Activated CD4-positive, alpha-beta T cell treated with anti-CD3 and anti-CD28 coated beads, Interleukin-2, amount 50 U/mL, for 48 hours (primary cell): Measurements from ENCODE around the gene SAG.

ENCODE experiments used
- DNase-seq, 2 experiments: peaks; one replicate each; pipeline ENCODE4 v3.0.0-alpha.2; 2020

SAG gene

DNA sequence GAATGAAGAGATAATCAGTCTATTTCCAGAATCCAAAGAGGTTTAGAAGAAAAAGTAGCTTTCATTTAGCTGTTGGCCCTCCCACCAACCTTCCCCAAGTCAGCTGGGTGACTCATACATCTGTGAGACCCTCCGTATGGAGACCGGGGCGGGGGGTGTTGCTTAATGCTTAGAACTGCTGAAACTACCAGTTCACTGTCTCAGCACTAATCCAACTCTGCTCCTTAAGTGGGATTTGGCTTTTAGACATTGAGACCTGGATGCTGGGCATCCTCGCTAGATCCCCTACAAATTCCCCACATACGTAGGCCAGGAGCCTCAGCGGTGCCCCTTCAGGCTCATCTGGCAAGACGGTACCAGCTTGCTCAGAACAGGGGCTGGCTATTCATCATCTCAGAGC, at the start of gene SAG:
SAG (plus strand) TSS at position 252 of the 400 bp plus-strand sequence. CDS start 1,374 bp downstream, outside the sequence.
- DNase-seq: no peak

DNA sequence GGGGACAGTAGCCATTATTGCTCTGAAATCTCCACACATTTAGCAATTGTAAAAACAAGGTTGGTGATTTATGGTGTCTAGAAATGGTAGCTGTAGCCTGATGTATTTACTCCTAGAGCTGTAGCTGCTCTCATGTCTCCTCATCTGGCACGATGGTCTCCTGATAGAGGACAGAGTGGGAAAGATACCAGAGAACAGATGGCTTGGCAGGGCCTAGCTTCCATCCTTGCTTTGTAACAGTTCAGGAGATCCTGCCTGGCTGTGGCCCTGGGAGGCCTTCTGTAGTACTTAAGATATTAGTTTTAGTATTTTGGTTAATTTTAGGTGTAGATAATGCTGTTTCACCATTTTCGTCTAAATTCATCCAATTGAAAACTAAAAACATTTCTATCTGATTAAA, 49.4 kb upstream of the SAG start:
- no peak for DNase-seq

DNA sequence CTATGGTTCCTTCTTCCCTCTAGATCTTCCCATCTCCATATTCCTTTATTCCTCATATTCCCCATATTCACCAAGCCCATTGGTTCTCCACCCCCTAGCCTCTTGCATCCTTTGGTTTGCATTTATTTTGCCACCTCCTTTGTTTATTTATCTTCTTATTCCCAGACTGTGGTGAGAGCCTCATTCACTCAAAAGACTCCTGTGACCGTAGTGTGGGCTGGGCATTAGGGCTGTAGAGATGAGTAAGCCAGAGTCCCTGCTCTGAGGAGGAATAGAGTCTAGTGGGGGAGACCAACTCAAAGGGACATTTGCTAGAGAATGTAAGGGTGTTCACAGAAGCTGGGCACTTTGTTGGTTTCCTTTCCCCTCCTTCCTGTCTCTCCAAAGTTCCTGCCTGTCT, 47.9 kb upstream of the SAG start:
- DNase-seq: no peak

DNA sequence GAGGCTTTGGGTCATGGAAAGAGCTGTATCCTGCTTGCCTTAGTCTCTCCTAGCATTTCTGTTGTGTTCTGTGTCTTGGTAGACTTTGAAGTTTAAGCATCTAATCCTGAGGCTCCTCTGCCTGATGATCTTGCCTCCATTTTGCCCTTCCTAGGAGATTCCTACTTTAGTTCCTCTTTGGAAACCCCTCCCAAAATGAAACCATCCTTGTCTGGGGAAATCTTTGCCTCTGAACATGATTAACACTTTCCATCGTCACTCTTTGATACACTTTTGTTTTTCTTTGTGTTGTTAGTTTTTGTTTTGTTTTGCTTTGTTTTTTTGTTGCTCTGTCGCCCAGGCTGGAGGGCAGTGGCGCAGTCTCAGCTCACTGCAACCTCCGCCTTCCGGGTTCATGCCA, 47.0 kb upstream of the SAG start:
- DNase-seq: no peak

DNA sequence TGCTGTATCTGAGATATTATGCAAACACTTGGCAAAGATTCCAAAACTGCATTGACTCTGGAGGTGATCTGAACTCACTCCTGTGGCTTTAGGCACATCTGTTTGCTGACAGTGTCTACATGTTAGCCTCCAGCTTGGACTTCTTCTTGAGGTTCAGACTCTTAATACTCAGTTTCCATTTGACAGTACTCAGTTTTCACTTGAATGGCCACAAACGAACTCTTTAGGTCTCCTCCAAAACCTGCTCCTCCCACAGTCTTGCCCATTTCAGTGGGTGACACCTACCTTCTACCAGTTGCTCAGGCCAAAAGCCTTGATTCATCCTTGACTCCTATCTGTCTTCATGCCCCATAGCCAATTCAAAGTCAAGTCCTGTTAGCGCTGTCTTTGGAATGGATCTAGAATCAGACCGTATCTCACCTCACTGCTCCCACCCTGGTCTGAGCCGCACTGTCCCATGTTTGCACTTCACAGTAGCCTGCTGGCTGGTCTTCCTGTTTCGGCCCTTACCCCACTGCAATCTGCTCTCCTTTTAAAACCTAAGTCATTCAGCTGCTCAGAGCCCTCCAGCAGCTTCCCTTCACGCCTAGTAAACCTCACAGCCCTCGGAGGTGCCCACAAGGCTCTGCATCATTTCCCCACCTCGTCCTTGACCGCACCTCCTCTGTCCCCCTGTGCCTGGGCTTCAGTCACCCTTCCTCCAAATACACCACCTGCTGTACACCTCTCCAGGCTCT, 45.6 kb upstream of the SAG start:
- DNase-seq: no peak

DNA sequence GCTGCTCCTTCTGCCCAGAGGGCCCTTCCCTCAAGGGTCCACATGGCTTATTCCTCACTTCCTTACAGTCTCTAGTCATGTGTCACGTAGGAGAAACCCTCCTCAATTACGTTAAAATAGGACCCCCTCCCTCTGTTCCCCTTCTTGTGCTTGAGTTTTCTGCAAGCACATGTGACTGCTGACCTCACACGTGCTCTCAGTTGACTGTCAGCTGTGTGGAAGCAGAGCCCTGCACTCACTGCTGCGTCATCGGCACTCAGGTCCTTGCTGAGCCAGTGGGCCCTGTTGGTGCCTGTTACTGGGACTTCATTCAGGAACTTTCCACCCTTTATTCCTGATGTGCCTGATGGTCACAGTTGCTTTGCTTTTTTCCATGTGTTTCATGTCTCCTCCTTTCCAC, 45.1 kb upstream of the SAG start:
- DNase-seq: no peak

DNA sequence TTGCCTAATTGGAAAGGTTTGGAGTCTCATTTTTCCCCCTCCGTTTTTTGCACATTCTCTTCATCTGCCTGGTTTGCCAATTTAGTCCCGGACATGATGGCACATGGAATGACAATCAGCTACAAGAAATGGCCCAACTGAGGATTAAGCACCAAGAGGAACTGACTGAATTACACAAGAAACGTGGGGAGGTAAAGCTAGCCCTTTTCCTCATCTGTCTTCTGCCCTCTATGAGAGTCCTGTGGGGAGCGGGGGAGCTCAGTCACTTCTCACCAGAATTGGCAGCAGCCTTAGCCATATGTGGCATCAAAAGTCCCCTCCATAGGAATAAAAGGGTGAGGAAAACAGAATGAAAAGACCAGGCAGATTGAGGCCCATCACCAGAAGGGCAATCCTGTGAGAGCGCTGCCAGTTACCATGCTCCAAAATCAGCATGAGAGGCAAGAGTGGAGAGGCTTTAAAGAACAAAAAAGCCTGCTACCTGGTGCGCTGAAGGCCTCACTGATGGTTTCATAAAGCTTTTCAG, 44.5 kb upstream of the SAG start:
- DNase-seq: no peak

DNA sequence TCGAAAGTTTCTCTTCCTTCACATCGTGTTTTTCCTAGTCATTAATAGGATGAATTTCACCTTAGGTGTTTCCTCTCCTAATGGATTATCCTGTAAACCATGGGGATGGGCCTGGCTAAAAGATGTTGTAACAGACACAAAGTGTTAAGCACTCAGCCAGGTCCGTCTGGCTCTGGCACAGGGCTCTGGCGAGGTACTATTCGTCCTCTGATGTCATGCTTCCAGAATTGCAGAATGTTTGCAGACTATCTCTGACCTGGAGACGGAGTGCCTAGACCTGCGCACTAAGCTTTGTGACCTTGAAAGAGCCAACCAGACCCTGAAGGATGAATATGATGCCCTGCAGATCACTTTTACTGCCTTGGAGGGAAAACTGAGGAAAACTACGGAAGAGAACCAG, 42.9 kb upstream of the SAG start:
- DNase-seq: no peak

DNA sequence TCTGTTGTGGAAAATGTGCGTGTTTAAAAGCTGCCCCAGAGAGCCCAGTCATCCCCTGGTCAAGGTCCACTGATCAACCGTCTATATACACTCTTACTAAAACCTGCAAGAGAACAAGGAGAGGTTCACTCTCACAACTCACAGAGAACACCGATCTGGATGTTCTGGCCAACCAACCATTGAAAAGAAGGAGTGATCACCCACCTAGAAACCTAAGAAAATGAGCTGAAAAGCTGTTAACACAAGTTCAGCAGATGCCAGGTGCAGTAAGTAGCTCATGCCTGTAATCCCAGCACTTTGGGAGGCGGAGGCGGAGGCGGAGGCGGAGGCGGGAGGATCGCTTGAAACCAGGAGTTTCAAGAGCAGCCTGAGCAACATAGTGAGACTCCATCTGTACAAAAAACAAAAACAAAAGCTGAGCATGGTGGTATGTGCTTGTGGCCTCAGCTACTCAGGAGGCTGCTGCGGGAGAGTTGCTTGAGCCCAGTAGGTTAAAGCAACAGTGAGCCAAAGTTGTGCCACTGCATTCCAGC, 41.7 kb upstream of the SAG start:
- no peak for DNase-seq

DNA sequence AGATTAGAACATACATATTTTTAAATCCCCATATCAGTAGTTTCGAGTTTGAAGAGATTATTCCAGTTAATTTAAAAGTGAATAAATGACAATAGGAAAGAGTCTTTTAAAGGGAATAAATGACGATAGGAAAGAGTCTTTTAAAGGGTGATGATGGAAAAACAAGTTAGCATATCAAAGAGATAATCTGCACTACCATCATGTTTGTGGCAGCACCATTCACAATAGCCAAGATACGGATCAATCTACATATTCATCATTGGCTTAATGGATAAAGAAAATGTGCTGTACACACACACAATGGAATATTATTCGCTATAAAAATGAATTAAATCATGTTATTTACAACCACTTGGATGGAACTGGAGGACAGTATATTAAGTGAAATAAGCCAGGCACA, 41.1 kb upstream of the SAG start:
- DNase-seq: no peak

DNA sequence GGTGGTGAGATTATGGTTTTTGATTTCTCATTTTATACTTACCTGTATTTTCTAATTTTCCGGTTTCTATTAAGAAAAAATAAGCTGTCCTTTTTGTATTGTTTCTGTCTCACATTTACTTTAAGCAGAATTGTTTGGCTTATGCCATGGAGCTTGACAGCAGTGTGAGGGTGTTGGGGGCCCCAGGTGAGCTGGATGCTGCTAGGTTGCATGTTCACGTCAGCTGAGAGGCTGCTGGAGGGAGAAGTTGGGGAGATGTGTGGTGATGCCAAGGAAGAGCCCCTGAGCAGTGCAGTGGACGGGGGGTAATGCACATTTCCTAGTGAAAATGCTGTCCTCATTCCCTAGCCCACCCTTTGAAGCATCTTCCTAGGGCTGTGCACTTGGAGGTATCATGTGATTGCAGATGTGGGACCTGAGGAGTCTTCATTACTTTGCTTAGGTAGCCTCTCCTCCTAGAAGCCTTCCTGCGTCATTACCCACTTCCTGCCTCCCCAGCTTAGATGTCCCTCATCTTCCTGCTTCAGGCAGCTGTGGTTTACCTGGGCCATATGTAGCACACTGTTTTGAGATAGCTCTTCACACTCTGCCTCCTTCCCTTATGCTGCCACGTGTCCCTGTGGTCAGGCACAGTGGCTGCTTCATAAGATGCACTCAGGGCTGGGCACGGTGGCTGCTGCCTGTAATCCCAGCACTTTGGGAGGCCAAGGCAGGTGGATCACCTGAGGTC, 39.9 kb upstream of the SAG start:
- DNase-seq: peak; percentile 64 to 69

DNA sequence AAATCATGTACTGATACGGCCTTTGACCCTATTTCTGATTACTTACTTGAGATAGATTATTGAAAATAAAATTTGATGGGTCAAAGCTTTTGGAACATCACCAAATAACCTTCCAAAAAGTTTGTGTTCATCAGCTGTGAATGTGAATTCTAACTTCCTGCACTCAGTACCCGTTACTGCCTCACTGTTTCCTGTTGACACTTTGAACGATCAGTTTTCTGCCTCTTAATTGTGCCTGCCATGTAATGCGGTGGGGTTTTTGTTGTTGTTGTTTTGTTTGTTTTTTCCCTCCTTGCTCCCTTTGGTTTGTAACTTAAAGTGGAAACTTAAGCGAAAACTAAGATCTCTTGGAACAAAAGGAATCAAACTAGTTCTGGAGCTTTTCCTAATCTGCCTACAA, 37.2 kb upstream of the SAG start:
- DNase-seq: no peak

DNA sequence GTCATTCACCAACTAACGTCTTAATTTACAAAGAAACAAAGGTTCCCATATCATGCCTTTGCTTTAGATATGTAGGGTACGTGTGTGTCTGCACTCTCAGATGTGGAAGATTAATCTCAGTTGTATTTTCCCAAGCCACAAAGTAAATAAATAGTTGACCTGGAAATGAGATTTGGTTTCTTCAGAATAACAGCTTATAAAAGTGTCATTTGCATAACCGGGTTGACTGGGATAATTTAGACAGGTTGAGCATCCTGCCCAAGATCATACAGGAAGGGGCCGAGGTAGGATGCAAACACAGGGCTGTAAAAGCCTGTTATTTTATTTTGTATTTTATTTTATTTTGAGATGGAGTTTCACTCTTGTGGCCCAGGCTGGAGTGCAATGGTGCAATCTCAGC, 36.7 kb upstream of the SAG start:
- no peak for DNase-seq

DNA sequence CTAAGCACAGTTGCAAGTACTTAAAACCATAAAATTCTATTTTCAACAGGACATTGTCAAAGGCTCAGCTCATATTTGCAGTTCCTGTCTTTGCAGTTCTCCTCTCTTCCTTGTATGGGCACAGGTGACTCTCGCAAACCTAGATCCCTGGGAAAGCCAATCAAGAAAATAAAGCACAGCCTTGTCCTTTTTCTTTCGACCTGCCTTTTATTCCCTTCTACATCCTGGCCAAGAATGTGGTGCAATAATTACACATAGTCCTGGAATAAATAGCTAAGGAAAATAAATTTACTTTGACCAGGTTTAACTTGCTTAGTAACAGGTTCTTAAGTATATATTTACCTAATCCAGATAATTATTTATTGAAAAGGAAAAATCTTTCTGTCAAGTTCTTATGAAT, 35.9 kb upstream of the SAG start:
- DNase-seq: no peak

DNA sequence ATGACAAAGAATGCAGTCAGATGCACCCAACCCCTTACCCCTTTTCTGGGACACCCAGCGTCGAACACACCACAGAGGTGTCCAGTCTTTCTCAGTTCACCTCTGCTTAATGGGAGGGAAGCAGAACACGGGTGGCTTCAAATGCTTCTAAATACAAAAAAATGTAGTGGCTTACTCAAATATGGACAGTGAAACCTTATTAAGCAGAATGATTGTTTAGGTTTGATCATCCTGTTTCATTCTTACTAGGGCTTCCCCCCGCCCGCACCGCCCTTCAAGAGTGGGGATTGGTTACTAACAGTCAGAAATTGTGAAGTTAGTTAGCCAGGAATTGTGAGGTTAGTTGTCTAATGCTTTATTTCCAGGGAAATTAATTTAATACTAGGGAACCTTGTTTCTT, 34.5 kb upstream of the SAG start:
- peak; percentile 46 to 59 for DNase-seq

DNA sequence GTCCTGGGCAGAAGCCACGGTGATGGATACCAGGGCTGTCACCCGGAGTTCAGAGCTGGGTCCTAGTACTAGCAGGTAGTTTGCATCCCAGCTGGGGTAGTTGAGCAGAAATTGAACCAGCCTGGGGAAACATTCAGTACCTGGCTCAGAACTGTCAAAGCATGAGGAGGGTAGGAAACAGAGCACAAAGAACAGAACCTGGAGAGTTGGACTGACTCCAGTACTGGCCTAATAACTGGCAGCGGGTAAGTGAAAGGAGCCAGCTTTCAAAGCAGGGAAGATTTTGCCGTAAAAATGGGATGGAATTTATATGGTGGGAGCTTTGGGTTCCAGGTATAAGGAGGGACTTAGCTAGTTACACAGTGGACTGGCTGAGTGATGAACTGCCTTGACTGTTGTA, 32.4 kb upstream of the SAG start:
- DNase-seq: no peak

DNA sequence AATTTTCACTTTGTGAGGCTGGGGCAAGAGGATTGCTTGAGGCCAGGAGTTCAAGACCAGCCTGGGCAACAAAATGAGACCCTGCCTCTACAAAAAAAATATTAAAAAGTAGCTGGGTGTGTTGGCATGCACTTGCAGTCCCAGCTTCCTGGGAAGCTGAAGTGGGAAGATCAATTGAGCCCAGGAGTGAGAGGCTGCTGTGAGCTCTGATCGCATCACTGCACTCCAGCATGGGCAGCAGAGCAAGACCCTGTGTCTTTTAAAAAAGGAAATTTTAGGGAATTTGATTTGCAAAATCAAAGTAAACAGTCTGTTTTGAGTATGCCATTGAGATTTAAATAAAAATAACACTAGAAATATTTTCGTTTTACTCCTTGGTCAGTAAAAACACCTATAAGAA, 28.7 kb upstream of the SAG start:
- no peak for DNase-seq

DNA sequence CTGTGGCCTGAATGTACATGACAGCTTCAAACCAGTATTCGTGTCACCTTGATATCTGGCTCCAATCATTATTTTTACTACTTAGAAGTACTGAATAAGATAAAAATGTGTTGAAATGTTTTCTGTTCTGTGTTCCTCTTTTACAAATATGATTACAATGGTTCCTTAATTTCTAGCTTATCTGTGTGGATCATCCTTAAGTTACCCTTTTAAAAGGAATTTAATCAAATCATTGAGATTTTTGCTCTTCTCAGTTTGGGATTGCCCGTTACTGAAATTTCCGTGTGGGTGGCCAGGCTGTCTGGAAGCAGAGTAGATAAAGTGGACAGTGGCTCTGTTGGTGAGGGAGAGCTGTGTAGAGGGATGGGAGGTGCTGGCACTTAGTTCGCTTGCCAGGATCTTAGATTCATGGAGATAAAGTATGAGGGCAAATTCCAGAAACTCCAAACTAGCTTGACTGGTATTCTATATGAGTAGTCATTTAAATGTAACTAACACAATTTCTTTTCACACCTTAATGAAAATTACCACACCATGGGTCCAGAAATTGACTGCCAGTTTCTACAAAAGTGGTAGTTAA, 27.4 kb upstream of the SAG start:
- no peak for DNase-seq

DNA sequence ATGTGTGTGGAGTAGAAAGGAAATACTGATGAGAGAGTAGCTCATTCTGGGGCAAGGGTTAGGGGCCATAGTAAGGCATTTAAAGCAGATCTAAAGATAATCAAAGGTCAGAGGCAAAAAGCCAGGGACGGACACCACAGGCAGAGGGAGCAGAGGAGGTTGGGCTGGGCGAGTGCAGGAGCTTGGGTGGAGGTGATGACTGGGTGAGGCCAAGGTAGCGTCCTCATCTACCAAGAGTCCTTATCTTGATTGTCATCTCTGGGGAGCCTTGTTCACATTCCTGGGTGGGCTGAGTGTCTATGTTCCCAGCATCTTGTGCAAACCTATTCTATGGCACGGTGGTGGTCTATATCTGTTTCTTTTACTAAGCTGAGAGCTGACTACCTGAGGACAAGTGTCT, 26.1 kb upstream of the SAG start:
- no peak for DNase-seq

DNA sequence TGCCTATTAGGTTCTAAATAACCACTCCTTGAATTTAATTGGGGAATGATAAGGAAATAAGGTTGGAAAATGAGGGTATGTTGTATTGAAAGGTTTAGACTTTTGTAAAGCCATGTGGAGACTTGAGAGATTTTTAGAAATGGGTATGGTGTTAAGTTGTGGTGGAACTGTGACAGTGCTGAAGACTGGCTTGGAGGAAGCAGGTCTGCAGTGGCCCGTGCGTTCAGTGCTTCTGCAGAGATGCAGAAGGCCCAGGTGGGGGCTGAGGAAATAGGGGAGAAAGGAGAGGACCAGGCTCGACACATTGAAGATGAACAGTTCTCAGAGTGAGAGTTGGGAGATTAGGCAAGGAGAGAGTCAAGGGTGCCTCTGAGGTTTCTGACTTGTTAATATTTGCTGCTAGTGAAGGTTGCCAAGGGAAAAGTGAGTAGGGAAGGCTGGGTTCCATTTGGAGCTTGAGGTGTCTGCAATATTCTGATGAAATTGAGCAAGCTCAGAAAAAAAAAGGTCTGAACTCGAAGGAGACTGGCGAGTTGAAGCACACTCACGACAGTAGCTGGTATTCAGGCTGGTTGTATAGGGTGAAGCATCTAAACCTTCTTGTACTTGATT, 25.5 kb upstream of the SAG start:
- no peak for DNase-seq

DNA sequence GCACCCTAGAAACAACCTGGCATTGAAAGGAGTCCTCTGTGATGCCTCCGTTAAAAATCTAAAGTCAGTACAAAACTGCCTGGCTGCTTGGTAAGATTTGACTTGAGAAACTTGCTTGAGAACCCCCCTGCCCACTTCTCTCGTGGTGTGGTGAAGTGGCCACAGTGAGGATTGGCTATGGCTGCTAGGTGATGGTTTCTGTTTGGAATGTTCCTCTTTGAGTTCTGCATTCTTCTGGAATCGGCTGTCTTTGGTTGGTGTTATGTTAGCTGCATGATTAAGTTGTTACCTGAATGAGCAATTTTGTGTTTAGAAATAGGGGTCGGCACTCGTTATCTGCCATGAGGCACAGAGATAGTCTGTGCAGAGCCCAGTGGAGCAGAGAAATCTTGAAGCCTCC, 21.7 kb upstream of the SAG start:
- no peak for DNase-seq

DNA sequence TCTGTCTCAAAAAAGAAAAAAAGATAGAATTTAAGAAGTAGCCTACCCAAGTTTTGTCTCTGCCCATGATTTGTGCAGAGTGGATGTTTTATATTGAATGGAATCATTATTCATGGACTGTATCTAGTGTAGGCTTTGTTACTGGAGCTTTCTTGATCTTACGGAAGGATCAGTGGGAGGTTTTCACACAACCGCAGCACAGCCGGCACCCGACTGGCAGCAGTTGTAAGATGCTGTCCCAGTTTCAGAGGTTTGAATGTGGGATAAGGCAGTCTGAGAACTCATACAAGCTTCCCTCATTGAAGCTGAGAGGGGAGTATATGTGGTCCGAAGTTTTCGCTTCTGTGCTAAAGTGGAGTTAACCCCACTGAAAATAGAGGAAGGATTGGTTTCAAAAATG, 19.7 kb upstream of the SAG start:
- no peak for DNase-seq

DNA sequence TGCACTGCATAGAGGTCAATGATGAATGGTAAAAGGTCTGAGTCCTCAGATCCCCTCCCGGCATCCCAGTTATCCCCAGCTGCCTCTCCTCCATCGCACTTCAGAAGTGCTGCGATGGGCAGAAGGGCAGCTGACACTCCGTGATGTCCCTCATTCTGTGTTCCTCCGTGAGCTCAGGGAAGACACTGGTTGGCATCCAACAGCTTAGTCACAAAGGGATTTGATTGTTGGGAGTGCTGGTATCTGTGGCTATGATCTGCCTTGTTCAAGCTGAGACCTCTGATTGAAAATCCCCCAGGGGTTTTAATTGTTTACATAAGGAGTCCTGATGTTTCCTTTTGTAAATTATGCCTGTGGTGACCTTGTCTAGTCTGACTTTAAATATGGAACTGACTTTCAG, 19.0 kb upstream of the SAG start:
- no peak for DNase-seq

DNA sequence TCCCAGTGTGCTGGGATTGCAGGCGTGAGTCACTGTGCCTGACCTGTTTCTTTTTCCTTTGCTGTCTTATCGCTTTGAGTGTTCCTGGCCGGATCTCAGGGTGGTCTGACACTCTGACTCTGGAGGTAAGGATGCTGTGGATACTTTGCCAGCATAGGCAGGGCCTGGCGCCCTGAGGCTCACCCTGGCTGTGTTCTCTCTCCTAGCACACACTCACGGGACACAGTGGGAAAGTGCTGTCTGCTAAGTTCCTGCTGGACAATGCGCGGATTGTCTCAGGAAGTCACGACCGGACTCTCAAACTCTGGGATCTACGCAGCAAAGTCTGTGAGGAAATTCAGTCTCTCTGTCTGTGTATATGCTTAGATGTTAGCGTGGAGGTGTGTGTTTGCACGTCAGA, 18.0 kb upstream of the SAG start:
- DNase-seq: no peak
